OCI-LY1 (cell line): ENCODE data around the gene TTC12.

Experiments
- H2AFZ ChIP-seq: fragments of 200-600 bp; sonication (generic), shearing (Covaris generic); 2 replicates; pipeline ENCODE4 v1.6.0; 2014; ENCODE audit warnings: antibody characterized with exemption, mild to moderate bottlenecking, low read length
- H3F3A ChIP-seq: fragments of 200-600 bp; sonication (generic), shearing (Covaris generic); 2 replicates; pipeline ENCODE4 v1.6.0; 2014; ENCODE audit warnings: mild to moderate bottlenecking, antibody characterized with exemption, low read length, moderate library complexity; ENCODE audit not compliant: insufficient read depth
- H3K27ac ChIP-seq: fragments of 200-600 bp; sonication (generic); 2 replicates; pipeline ENCODE4 v1.5.1; 2014; ENCODE audit warnings: low read length, mixed run types, mild to moderate bottlenecking, low read depth; ENCODE audit not compliant: poor library complexity, severe bottlenecking
- H3K27me3 ChIP-seq: fragments of 200-600 bp; sonication (generic); 2 replicates; pipeline ENCODE4 v1.6.0; 2014; ENCODE audit warnings: antibody characterized with exemption, mild to moderate bottlenecking, low read length, moderate library complexity; ENCODE audit not compliant: insufficient read depth
- H3K36me3 ChIP-seq: fragments of 200-600 bp; sonication (generic); 2 replicates; pipeline ENCODE4 v1.6.1; 2014; ENCODE audit warnings: mild to moderate bottlenecking, antibody characterized with exemption, low read length, moderate library complexity, mixed read lengths; ENCODE audit not compliant: insufficient read depth
- H3K4me1 ChIP-seq: fragments of 200-600 bp; sonication (generic); 2 replicates; pipeline ENCODE4 v1.5.1; 2014; ENCODE audit warnings: mild to moderate bottlenecking, low read length, moderate library complexity; ENCODE audit not compliant: insufficient read depth, severe bottlenecking
- H3K4me2 ChIP-seq: fragments of 200-600 bp; sonication (generic), shearing (Covaris generic); 2 replicates; pipeline ENCODE4 v1.6.1; 2014; ENCODE audit warnings: low read length
- H3K4me3 ChIP-seq: fragments of 200-600 bp; sonication (generic); 2 replicates; pipeline ENCODE4 v1.5.1; 2014; ENCODE audit warnings: low read length, low read depth, mild to moderate bottlenecking, mixed read lengths; ENCODE audit not compliant: poor library complexity, severe bottlenecking
- H3K79me2 ChIP-seq: fragments of 200-600 bp; shearing (Covaris generic); 2 replicates; pipeline ENCODE4 v1.6.1; 2016; ENCODE audit warnings: mixed run types, low read length, mixed read lengths; ENCODE audit not compliant: insufficient read depth
- H3K9ac ChIP-seq: fragments of 200-600 bp; sonication (generic), shearing (Covaris generic); 2 replicates; pipeline ENCODE4 v1.6.1; 2014; ENCODE audit warnings: mild to moderate bottlenecking, low read length, mixed read lengths
- H3K9me2 ChIP-seq: fragments of 200-600 bp; sonication (generic), shearing (Covaris generic); 2 replicates; pipeline ENCODE4 v1.6.1; 2014; ENCODE audit warnings: low read depth, mild to moderate bottlenecking, low read length, mixed read lengths
- H3K9me3 ChIP-seq: fragments of 200-600 bp; shearing (Covaris generic); 2 replicates; pipeline ENCODE4 v1.6.1; 2014; ENCODE audit warnings: low read length, mixed read lengths
- H4K20me1 ChIP-seq: fragments of 200-600 bp; sonication (generic), shearing (Covaris generic); 2 replicates; pipeline ENCODE4 v1.6.0; 2016; ENCODE audit warnings: mild to moderate bottlenecking, low read length; ENCODE audit not compliant: insufficient read depth
- EZH2 ChIP-seq: fragments of 200-600 bp; sonication (generic), shearing (Covaris generic); IDR thresholded peaks from 2 replicates; pipeline ENCODE4 v1.8.0; 2017; ENCODE audit warnings: borderline replicate concordance, mixed run types, mild to moderate bottlenecking, antibody characterized with exemption, low read length, moderate library complexity, mixed read lengths
- TF ChIP-seq, protein P1 (sequence below): fragments of 200-600 bp; sonication (generic), shearing (Covaris generic); IDR thresholded peaks from 2 replicates; pipeline ENCODE4 v1.5.1; 2017; ENCODE audit warnings: mild to moderate bottlenecking, antibody characterized with exemption, low read length, moderate library complexity, mixed read lengths

Gene TTC12

DNA sequence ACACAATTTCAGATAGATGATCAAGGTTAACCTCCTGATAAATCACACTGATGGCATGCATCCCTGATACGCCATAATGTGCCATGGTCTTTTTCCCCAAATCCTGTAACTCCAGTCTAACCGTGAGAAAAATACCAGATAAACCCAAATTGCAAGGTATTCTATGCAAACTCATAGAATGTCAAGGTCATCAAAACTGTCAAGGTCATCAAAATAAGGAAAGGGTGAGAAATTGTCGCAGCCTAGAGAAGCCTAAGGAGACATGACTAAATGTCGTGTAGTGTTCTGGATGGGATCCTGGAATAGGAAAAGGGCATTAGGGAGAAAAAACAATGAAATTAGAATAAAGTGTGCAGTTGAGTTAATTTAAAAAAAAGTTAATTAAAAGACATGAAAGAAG, 4.7 kb downstream of the TTC12 start:
- H2AFZ ChIP-seq: no peak overlapping the region

GRCh38 chr11:113322158-113322557, 7.8 kb downstream of the TTC12 start:
- H3F3A ChIP-seq: no peaks in the 10 kb centered on the region
- no peaks in the 10 kb centered on the region for H3K36me3 ChIP-seq
- H2AFZ ChIP-seq: no peak overlapping the region
- no peak overlapping the region for H3K4me2 ChIP-seq
- no peaks in the 10 kb centered on the region for H3K79me2 ChIP-seq
- no peaks in the 10 kb centered on the region for H3K9me3 ChIP-seq
- no peaks in the 10 kb centered on the region for H4K20me1 ChIP-seq
- H3K4me3 ChIP-seq: no peak overlapping the region
- H3K9ac ChIP-seq: no peak overlapping the region
- H3K27ac ChIP-seq: no peak overlapping the region
- H3K4me1 ChIP-seq: no peaks in the 10 kb centered on the region
- H3K9me2 ChIP-seq: no peaks in the 10 kb centered on the region
- no peaks in the 10 kb centered on the region for H3K27me3 ChIP-seq
- no peak for TF ChIP-seq EZH2
- TF ChIP-seq, protein P1, sequence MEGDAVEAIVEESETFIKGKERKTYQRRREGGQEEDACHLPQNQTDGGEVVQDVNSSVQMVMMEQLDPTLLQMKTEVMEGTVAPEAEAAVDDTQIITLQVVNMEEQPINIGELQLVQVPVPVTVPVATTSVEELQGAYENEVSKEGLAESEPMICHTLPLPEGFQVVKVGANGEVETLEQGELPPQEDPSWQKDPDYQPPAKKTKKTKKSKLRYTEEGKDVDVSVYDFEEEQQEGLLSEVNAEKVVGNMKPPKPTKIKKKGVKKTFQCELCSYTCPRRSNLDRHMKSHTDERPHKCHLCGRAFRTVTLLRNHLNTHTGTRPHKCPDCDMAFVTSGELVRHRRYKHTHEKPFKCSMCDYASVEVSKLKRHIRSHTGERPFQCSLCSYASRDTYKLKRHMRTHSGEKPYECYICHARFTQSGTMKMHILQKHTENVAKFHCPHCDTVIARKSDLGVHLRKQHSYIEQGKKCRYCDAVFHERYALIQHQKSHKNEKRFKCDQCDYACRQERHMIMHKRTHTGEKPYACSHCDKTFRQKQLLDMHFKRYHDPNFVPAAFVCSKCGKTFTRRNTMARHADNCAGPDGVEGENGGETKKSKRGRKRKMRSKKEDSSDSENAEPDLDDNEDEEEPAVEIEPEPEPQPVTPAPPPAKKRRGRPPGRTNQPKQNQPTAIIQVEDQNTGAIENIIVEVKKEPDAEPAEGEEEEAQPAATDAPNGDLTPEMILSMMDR: no peak

More for the DNA sequence above, 4.7 kb downstream of the TTC12 start:
- Histone ChIP-seq H4K20me1 (no peaks in the 10 kb centered on the region), H3K4me1 (peaks cover 9% of the 10 kb centered on the region), H3K4me3 (no peak overlapping the region), H3K9ac (no peak overlapping the region), H3K9me2 (no peaks in the 10 kb centered on the region), H3K79me2 (no peaks in the 10 kb centered on the region), H3K27ac (no peak overlapping the region), H3K36me3 (no peaks in the 10 kb centered on the region), H3K27me3 (no peaks in the 10 kb centered on the region), H3K4me2 (no peak overlapping the region), H3K9me3 (no peaks in the 10 kb centered on the region), H3F3A (no peaks in the 10 kb centered on the region)
- no peak for TF ChIP-seq EZH2
- TF ChIP-seq, protein P1: no peak

DNA sequence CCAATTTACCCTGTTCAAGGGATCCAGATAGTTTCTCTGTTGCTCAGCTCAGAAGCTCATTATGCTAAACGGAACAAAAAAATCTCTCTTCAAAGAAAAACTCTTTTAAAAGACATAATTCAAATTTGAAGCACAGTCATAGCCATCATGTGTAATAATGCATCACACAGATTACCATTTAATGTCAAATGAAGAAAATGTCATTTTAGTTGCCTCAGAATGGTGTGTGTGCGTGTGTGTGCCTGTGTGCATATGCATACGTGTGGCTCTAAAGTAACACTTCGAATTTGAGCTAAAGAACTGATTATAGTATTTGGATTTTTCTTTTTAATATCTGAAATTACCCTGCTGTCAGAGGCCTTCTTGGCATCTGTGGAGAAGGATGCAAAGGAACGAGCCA, 9.9 kb downstream of the TTC12 start:
- no peaks in the 10 kb centered on the region for H3K4me1 ChIP-seq
- H3K36me3 ChIP-seq: no peaks in the 10 kb centered on the region
- H2AFZ ChIP-seq: no peak overlapping the region
- no peak overlapping the region for H3K4me3 ChIP-seq
- no peaks in the 10 kb centered on the region for H3F3A ChIP-seq
- H3K27ac ChIP-seq: no peak overlapping the region
- no peaks in the 10 kb centered on the region for H3K27me3 ChIP-seq
- H3K79me2 ChIP-seq: no peaks in the 10 kb centered on the region
- TF ChIP-seq, protein P1: no peak
- no peak for TF ChIP-seq EZH2
- no peak overlapping the region for H3K9ac ChIP-seq
- no peaks in the 10 kb centered on the region for H3K9me3 ChIP-seq
- no peaks in the 10 kb centered on the region for H4K20me1 ChIP-seq
- no peaks in the 10 kb centered on the region for H3K9me2 ChIP-seq
- no peak overlapping the region for H3K4me2 ChIP-seq
